NT2/D1 (cell line): ENCODE measurements around the gene KRTCAP3.
"Not testable (repeated sequence)": the region's sequence is repeated elsewhere in the genome, so short reads cannot be mapped to it uniquely, and the experiment has no call there.

Source experiments
- SUZ12 ChIP-seq: IDR thresholded peaks from 2 replicates; pipeline ENCODE4 v1.6.1; 2011; ENCODE audit not compliant: insufficient read length, insufficient read depth; ENCODE audit errors: extremely low read depth
- YY1 ChIP-seq: IDR thresholded peaks from 2 replicates; pipeline ENCODE4 v1.6.1; 2011; ENCODE audit not compliant: insufficient read length, insufficient read depth
- ZNF274 ChIP-seq: IDR thresholded peaks from 2 replicates; pipeline ENCODE4 v1.6.1; 2011; ENCODE audit warnings: mild to moderate bottlenecking, low read depth, low read length

DNA sequence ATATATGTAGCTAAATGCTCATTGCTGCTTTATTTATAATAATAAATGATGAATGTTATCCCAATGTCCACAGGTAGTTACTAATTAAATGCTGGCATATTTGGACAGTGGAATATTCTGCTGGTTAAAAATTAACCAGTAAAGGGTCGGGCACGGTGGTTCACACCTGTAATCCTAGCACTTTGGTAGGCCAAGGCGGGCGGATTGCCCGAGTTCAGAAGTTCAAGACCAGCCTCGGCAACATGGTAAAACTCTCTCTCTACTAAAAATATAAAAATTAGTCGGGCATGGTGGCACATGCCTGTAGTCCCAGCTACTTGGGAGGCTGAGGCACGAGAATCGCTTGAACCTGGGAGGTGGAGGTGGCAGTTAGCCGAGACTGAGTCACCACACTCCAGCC, 17.1 kb upstream of the KRTCAP3 start:
- TF ChIP-seq ZNF274, SUZ12, YY1: not testable (repeated sequence)
